Upper lobe of left lung (tissue), 4 donors: ENCODE measurements around the gene GADL1.

Experiments used
- EP300 ChIP-seq, 4 donors: sonication (generic); formaldehyde crosslinking; IDR thresholded peaks; one replicate each; pipeline ENCODE4 v1.5.1; 2017; ENCODE audit warnings: antibody characterized with exemption in 4 of 4, control low read depth in 2 of 4
- POLR2A ChIP-seq, 4 donors: fragments of 450-650 bp; IDR thresholded peaks; one replicate each; pipeline ENCODE4 v1.5.1; 2016 to 2017; ENCODE audit warnings: antibody characterized with exemption in 4 of 4, mild to moderate bottlenecking in 2 of 4
- TF ChIP-seq, protein P1 (sequence below), 6 experiments: fragments of 450-650 bp in 4 of 6; fragments of 200-600 bp in 2 of 6; sonication (generic) in 2 of 6; IDR thresholded peaks; one replicate each; pipeline ENCODE4 v1.5.1; 2016 to 2019; ENCODE audit warnings: antibody characterized with exemption in 6 of 6

DNA sequence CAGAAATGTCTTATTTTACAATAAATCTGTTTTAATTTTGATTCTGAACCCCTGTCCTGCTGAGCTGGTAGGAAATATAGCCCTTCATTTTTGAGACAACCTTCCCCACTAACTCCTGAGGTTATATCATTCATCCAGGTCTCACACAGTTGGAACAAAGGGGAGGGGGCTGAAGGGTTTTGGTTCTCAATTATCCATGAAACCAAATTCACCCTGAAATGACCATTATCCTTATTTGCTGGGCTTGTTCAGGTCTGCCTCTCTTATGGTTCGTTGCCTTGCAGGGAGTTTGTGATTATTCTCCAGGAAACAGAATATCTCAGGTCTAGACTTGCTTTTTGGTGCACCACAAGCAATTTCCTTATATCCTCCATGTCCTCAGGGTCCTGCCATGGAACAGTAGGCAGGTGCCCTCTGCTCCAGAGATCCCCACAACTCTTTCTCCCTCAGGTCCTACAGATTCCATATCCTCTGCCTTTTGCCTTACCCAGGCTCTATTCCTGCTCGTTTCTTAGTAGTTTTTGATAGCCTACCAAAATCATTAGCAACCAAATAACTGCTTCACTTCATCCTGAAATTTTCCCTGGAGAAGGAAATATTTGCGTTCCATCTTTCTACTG is 193.6 kb downstream of the GADL1 start:
- TF ChIP-seq, protein P1, sequence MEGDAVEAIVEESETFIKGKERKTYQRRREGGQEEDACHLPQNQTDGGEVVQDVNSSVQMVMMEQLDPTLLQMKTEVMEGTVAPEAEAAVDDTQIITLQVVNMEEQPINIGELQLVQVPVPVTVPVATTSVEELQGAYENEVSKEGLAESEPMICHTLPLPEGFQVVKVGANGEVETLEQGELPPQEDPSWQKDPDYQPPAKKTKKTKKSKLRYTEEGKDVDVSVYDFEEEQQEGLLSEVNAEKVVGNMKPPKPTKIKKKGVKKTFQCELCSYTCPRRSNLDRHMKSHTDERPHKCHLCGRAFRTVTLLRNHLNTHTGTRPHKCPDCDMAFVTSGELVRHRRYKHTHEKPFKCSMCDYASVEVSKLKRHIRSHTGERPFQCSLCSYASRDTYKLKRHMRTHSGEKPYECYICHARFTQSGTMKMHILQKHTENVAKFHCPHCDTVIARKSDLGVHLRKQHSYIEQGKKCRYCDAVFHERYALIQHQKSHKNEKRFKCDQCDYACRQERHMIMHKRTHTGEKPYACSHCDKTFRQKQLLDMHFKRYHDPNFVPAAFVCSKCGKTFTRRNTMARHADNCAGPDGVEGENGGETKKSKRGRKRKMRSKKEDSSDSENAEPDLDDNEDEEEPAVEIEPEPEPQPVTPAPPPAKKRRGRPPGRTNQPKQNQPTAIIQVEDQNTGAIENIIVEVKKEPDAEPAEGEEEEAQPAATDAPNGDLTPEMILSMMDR (IDR thresholded peaks at IDR 0.05), result no peak
- TF ChIP-seq EP300 (IDR thresholded peaks at IDR 0.05) (no peak), POLR2A (IDR thresholded peaks at IDR 0.05) (no peak)
